Mesenchymal stem cell (in vitro differentiated cells and primary cell): ENCODE data around the gene FTO.
A peak's percentile ranks its signal among the peaks of the same experiment; 100 is the strongest.
"Not testable (repeated sequence)": the region's sequence is repeated elsewhere in the genome, so short reads cannot be mapped to it uniquely, and the experiment has no call there.

Experiments used
- DNase-seq: peaks from one replicate; pipeline ENCODE4 v3.0.0-alpha.2; 2013
- H2AFZ ChIP-seq: one replicate; pipeline ENCODE4 v1.6.1; 2013; ENCODE audit warnings: low read depth, mild to moderate bottlenecking, control low read depth, inconsistent platforms, low read length, moderate library complexity
- H2AK5ac ChIP-seq: 2 replicates; pipeline ENCODE4 v1.6.1; 2013; ENCODE audit warnings: low read length, moderate library complexity, mild to moderate bottlenecking, inconsistent platforms; ENCODE audit not compliant: severe bottlenecking
- H2BK120ac ChIP-seq: one replicate; pipeline ENCODE4 v1.6.1; 2013; ENCODE audit warnings: low read depth, mild to moderate bottlenecking, inconsistent platforms, low read length, moderate library complexity
- H2BK12ac ChIP-seq, 2 experiments: one replicate each; pipeline ENCODE4 v1.6.1; 2013; ENCODE audit warnings: inconsistent platforms in 2 of 2, low read length in 2 of 2, mild to moderate bottlenecking in 2 of 2, moderate library complexity in 2 of 2, control low read depth in 1 of 2
- H2BK15ac ChIP-seq: one replicate; pipeline ENCODE4 v1.6.1; 2013; ENCODE audit warnings: mild to moderate bottlenecking, low read depth, inconsistent platforms; ENCODE audit not compliant: poor library complexity, severe bottlenecking
- H2BK5ac ChIP-seq: 2 replicates; pipeline ENCODE4 v1.6.1; 2013; ENCODE audit warnings: low read depth, mild to moderate bottlenecking, low read length, control low read depth, inconsistent platforms; ENCODE audit not compliant: poor library complexity, severe bottlenecking
- H3K14ac ChIP-seq, 2 experiments: one replicate each; pipeline ENCODE4 v1.6.1; 2013; ENCODE audit warnings: inconsistent platforms in 2 of 2, low read length in 2 of 2, control low read depth in 1 of 2, mild to moderate bottlenecking in 1 of 2, moderate library complexity in 1 of 2
- H3K18ac ChIP-seq, 2 experiments: one replicate each; pipeline ENCODE4 v1.6.1; 2013; ENCODE audit warnings: inconsistent platforms in 2 of 2, low read length in 2 of 2, control low read depth in 1 of 2, low read depth in 1 of 2, mild to moderate bottlenecking in 1 of 2
- H3K23ac ChIP-seq, 2 experiments: one replicate each; pipeline ENCODE4 v1.6.1; 2013; ENCODE audit warnings: inconsistent platforms in 2 of 2, low read length in 2 of 2, mild to moderate bottlenecking in 2 of 2, moderate library complexity in 2 of 2, control low read depth in 1 of 2
- H3K27ac ChIP-seq: 2 replicates; pipeline ENCODE4 v1.5.1; 2013; ENCODE audit warnings: mild to moderate bottlenecking, moderate library complexity, low read length, control low read depth, inconsistent platforms; ENCODE audit not compliant: poor library complexity, severe bottlenecking
- H3K27me3 ChIP-seq, 2 experiments: 2 replicates each; pipeline versions ENCODE4 v1.6.1 to v1.7.0; 2013; ENCODE audit warnings: low read length in 2 of 2, mild to moderate bottlenecking in 2 of 2, moderate library complexity in 2 of 2, control low read depth in 1 of 2, inconsistent platforms in 1 of 2; ENCODE audit not compliant: control insufficient read depth in 1 of 2, insufficient read depth in 1 of 2
- H3K36me3 ChIP-seq, 2 experiments: 2 replicates each; pipeline versions ENCODE4 v1.6.1 to v1.7.0; 2013; ENCODE audit warnings: low read length in 2 of 2, control low read depth in 1 of 2, inconsistent platforms in 1 of 2, low read depth in 1 of 2, mild to moderate bottlenecking in 1 of 2; ENCODE audit not compliant: insufficient read depth in 2 of 2, control insufficient read depth in 1 of 2
- H3K4ac ChIP-seq, 2 experiments: one replicate each; pipeline ENCODE4 v1.6.1; 2013; ENCODE audit warnings: inconsistent platforms in 2 of 2, low read length in 2 of 2, mild to moderate bottlenecking in 2 of 2, moderate library complexity in 2 of 2, control low read depth in 1 of 2, low read depth in 1 of 2
- H3K4me1 ChIP-seq: 2 replicates; pipeline ENCODE4 v1.6.1; 2013; ENCODE audit warnings: low read depth, low read length, control low read depth; ENCODE audit not compliant: control insufficient read depth, insufficient read depth
- H3K4me2 ChIP-seq: 2 replicates; pipeline ENCODE4 v1.6.1; 2013; ENCODE audit warnings: low read length, mild to moderate bottlenecking, inconsistent platforms; ENCODE audit not compliant: poor library complexity, severe bottlenecking
- H3K4me3 ChIP-seq, 2 experiments: 2 replicates each; pipeline versions ENCODE4 v1.5.1 to v1.7.0; 2013; ENCODE audit warnings: low read length in 2 of 2, mild to moderate bottlenecking in 2 of 2, control low read depth in 1 of 2, low read depth in 1 of 2; ENCODE audit not compliant: insufficient read depth in 1 of 2
- H3K79me1 ChIP-seq: replicated peaks from 2 replicates; pipeline ENCODE4 v1.6.1; 2013; ENCODE audit warnings: mild to moderate bottlenecking, control low read depth, low read length, inconsistent platforms; ENCODE audit not compliant: poor library complexity, severe bottlenecking
- H3K9ac ChIP-seq: 2 replicates; pipeline ENCODE4 v1.7.0; 2013; ENCODE audit warnings: mild to moderate bottlenecking, low read length, moderate library complexity
- H3K9me3 ChIP-seq: 2 replicates; pipeline ENCODE4 v1.7.0; 2013; ENCODE audit warnings: mild to moderate bottlenecking, low read length; ENCODE audit not compliant: control insufficient read depth
- H4K8ac ChIP-seq: one replicate; pipeline ENCODE4 v1.6.1; 2013; ENCODE audit warnings: inconsistent platforms, mild to moderate bottlenecking, low read length, moderate library complexity
- H4K91ac ChIP-seq: one replicate; pipeline ENCODE4 v1.6.1; 2013; ENCODE audit warnings: mild to moderate bottlenecking, low read length, inconsistent platforms
- WGBS: methylation state at CpG from one replicate; pipeline ENCODE4 v1.1.7; 2013; ENCODE audit warnings: mixed read lengths; 5-methylcytosine and 5-hydroxymethylcytosine counted together

FTO gene

DNA sequence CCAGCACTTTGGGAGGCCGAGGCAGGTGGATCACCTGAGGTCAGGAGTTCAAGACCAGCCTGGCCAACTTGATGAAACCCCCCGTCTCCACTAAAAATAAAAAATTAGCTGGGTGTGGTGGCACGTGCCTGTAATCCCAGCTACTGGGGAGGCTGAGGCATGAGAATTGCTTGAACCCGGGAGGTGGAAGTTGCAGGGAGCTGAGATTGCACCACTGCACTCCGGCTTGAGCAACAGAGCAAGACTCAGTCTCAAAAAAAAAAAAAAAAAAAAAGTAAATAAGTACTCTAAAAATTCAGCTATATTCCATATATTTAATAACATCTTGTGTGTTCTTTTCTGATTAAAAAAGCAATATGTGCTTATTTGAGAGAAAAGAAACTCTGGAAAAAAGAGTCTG is 142.6 kb downstream of the FTO start:
- not testable (repeated sequence) for H2BK12ac ChIP-seq, H3K9me3 ChIP-seq, H4K91ac ChIP-seq, H3K4me2 ChIP-seq, H3K4me1 ChIP-seq, H2AK5ac ChIP-seq, H2BK120ac ChIP-seq, H3K4me3 ChIP-seq, H3K27me3 ChIP-seq, H3K9ac ChIP-seq, H4K8ac ChIP-seq, H3K4ac ChIP-seq, H3K14ac ChIP-seq, H2AFZ ChIP-seq, H3K23ac ChIP-seq, H3K79me1 ChIP-seq, DNase-seq, H3K27ac ChIP-seq, H3K18ac ChIP-seq, H2BK5ac ChIP-seq, H2BK15ac ChIP-seq
- peaks cover 0 to 30% of the 10 kb centered on the region in 2 experiments for H3K36me3 ChIP-seq
- WGBS: 100% methylated on average over 1 of the region's 5 CpGs

DNA sequence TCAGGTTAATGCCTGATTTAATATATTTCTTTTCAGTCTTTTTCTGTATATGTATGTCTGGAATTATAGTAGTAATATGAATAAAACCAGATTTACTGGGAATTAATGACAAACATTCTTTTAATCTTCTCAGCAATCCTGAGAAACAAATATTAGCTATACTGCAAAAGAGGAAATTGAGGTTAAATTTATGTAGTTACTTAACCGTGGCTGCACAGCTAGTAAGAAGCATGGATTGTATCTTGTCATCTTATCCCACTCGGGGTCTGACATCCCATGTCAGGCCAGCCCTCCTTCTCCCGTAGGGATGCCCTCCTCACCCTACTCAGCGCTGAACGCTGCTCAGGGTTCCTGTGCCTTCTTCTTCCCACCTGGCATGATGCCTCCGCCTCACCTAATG is 143.0 kb downstream of the FTO start:
- Histone ChIP-seq H3K27me3 (no peaks in the 10 kb centered on the region), H2BK120ac (no peak overlapping the region), H2AK5ac (no peak overlapping the region), H3K4me2 (no peak overlapping the region), H3K18ac (peak overlapping the region in 1 of 2 experiments; percentile 40), H2AFZ (no peak overlapping the region), H3K4me3 (no peak overlapping the region), H3K4me1 (no peaks in the 10 kb centered on the region), H3K79me1 (no peaks in the 10 kb centered on the region), H3K9ac (no peak overlapping the region), H3K36me3 (peaks cover 0 to 30% of the 10 kb centered on the region in 2 experiments), H3K14ac (peak overlapping the region in 1 of 2 experiments; percentile 60), H2BK5ac (no peak overlapping the region), H4K91ac (no peak overlapping the region), H3K4ac (peak overlapping the region in 1 of 2 experiments; percentile 16), H3K23ac (no peak overlapping the region), H3K9me3 (no peaks in the 10 kb centered on the region), H2BK15ac (no peak overlapping the region), H3K27ac (no peak overlapping the region), H4K8ac (no peak overlapping the region), H2BK12ac (peak overlapping the region in 1 of 2 experiments; percentile 78)
- no peak for DNase-seq
- 93% methylated on average over 6 of the region's 6 CpGs for WGBS

DNA sequence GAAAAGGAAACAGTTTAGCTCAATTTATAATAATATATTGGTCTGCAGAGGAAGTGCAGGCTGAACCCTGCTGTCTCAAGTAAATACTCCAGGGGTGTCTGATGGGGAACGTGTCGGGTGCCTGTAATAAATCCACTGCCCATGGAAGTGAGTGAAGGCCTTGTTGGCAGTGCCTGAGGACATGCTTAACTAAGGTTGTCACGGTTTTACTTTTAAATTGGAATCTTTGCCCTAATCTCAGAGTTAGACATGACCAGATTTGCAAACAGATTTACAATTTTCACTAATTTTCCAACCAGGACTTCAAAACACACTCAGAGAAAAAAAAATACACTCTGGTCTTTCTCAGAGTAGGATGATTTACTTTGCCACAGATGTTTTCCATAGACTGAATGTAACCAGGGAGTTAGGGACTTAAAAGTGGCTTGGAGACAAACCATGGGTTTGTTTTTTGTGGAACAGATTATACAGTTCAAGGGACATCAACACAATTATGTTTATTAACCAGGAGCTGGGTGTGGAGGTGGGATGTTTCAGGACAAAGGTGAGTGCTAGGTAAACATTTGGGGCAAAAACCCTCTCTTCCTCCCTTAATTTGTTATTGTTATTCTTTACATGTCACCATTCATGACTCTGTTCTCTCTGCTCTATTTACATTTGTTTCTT is 144.5 kb downstream of the FTO start:
- H4K91ac ChIP-seq: no peak overlapping the region
- no peak overlapping the region for H3K14ac ChIP-seq
- H3K36me3 ChIP-seq: peaks cover 0 to 32% of the 10 kb centered on the region in 2 experiments
- no peaks in the 10 kb centered on the region for H3K79me1 ChIP-seq
- no peak overlapping the region for H4K8ac ChIP-seq
- H2BK15ac ChIP-seq: no peak overlapping the region
- no peak overlapping the region for H3K23ac ChIP-seq
- H2BK120ac ChIP-seq: no peak overlapping the region
- H3K27ac ChIP-seq: no peak overlapping the region
- H3K9me3 ChIP-seq: no peaks in the 10 kb centered on the region
- no peaks in the 10 kb centered on the region for H3K27me3 ChIP-seq
- H2BK5ac ChIP-seq: no peak overlapping the region
- H3K4me3 ChIP-seq: no peak overlapping the region
- DNase-seq: peak; percentile 22
- H2AFZ ChIP-seq: no peak overlapping the region
- no peak overlapping the region for H3K9ac ChIP-seq
- no peak overlapping the region for H3K4ac ChIP-seq
- H3K4me1 ChIP-seq: no peaks in the 10 kb centered on the region
- H2BK12ac ChIP-seq: no peak overlapping the region
- H2AK5ac ChIP-seq: no peak overlapping the region
- no peak overlapping the region for H3K4me2 ChIP-seq
- no peak overlapping the region for H3K18ac ChIP-seq
- WGBS: 26% methylated on average over 3 of the region's 3 CpGs

DNA sequence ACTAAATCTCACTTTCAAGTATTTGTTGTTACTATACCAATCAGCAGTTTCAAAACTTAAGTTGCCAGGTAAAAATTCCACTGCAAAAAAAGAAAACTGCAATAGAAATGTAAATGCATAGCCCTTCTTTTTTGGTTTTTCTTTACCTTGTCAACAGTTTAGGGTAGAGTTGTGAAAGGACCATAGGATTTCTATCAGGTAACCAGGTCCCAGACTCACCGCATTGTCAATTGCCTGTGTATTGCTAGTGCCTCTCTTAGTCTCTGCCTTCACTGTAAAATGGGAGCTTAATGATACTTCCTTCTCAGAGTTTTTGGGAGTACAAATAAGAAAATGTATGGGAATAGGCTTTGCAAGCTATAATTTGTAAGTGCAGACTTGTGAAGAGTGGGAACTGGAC is 145.0 kb downstream of the FTO start:
- H2BK12ac ChIP-seq: no peak overlapping the region
- no peak overlapping the region for H2BK120ac ChIP-seq
- no peak overlapping the region for H2BK15ac ChIP-seq
- no peak overlapping the region for H3K4me3 ChIP-seq
- H3K27ac ChIP-seq: no peak overlapping the region
- no peaks in the 10 kb centered on the region for H3K27me3 ChIP-seq
- H2BK5ac ChIP-seq: no peak overlapping the region
- H2AK5ac ChIP-seq: no peak overlapping the region
- no peak overlapping the region for H3K9ac ChIP-seq
- no peaks in the 10 kb centered on the region for H3K79me1 ChIP-seq
- H3K14ac ChIP-seq: no peak overlapping the region
- no peak overlapping the region for H4K91ac ChIP-seq
- no peak overlapping the region for H3K23ac ChIP-seq
- no peaks in the 10 kb centered on the region for H3K4me1 ChIP-seq
- H3K4me2 ChIP-seq: no peak overlapping the region
- peaks cover 0 to 33% of the 10 kb centered on the region in 2 experiments for H3K36me3 ChIP-seq
- H3K18ac ChIP-seq: no peak overlapping the region
- H3K4ac ChIP-seq: no peak overlapping the region
- H3K9me3 ChIP-seq: no peaks in the 10 kb centered on the region
- 100% methylated on average over 1 of the region's 1 CpG for WGBS
- no peak for DNase-seq
- H2AFZ ChIP-seq: no peak overlapping the region
- H4K8ac ChIP-seq: no peak overlapping the region
